Purkinje cell (primary cell): ENCODE measurements around the gene SLC6A20. TPM values are rescaled to one million over a fixed set of nuclear protein-coding genes. Genes with fewer than 3 reads are reported as not detected.

Source experiments
- polyA plus RNA-seq: library from polyadenylated mRNA; unstranded; fragments of >200 nt; fragmentation: Nextera tagmentation; gene quantifications from 2 replicates; pipeline ENCODE4 v1.2.1, GENCODE V29; 2014

Gene SLC6A20, protein sequence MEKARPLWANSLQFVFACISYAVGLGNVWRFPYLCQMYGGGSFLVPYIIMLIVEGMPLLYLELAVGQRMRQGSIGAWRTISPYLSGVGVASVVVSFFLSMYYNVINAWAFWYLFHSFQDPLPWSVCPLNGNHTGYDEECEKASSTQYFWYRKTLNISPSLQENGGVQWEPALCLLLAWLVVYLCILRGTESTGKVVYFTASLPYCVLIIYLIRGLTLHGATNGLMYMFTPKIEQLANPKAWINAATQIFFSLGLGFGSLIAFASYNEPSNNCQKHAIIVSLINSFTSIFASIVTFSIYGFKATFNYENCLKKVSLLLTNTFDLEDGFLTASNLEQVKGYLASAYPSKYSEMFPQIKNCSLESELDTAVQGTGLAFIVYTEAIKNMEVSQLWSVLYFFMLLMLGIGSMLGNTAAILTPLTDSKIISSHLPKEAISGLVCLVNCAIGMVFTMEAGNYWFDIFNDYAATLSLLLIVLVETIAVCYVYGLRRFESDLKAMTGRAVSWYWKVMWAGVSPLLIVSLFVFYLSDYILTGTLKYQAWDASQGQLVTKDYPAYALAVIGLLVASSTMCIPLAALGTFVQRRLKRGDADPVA
- not detected in 2 replicates for polyA plus RNA-seq

DNA sequence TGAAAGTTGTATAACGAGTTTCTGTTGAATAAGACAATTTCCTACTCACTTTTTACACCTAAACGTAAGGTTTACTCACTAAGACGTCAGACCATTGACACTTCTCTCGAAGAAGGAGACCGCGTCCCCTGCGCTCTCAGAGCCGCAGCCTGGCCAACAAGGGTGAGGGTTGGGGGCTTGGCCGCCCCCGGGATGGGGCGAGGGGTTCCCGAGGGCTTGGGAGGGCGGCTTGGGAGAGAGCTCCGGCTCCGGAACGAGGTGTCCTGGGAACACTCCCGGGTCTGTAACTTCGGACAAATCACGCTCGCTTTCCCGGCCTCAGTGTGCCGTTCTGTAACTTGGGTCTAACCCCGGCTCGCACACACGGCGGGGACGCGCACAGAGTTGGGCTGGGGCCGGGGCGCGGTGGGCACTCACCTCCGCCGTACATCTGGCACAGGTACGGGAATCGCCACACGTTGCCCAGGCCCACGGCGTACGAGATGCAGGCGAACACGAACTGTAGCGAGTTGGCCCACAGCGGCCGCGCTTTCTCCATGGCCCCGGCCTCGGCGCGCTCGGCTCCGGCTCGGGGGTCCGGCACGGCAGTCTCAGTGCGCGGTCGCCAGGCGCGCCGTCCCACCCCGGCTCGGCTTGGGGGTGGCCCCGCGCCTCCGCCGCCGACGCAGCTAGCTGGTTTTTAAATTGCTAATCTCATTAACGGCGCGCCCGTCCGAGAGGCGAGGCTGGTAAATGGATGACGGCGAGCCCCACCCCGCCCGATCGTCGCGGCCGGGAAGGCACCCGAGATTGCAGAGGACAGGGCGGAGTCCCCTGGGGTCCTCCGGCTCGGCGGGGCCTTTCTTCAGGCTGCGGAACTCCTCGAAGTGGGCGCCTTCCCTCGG lies at the start of gene SLC6A20:
TSS of gene SLC6A20 (minus strand) at position 655 of the 884 bp plus-strand sequence. CDS start at position 538, 117 bp downstream.

DNA sequence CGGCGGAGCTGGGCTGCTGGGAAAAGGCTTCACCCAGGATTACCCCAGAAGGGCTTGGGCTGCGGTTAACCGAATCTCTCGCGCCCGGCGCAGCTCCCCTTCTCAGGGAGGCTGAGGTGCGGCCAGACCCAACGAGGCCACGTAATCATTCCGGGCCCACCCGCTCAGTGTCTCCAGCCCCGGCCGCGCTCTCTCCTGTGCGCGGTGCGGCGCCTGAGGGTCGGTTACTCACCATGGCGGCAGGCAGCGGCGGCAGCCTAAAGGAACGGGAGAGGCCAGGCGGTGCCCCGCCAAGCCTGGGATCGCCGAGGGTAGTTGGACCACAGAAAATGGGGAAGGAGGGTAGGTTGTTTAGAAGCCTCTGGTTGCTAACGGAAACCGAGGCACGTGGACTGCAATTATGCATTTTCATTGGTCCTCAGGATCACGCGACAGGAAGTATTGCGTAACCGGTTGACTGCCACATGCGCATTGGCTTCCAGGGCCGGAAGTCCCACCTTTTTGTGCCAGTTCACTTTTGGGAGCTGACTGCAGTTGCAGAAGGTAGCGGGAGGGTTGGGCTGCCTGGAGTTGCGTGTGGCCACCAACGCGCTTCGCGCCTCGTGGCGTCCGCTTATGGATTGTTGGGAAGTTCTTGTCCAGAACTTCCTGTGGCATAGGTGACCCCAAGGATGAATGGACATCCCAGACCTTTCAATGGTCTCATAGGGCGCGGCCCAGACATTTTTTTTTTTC lies 45.6 kb upstream of the SLC6A20 start, which contains the start of gene LZTFL1:
TSS of gene LZTFL1 (minus strand) at position 363 of the 735 bp plus-strand sequence. CDS start at position 235, 128 bp downstream.

Other genes starting within 250 kb of the SLC6A20 start
- not detected in 2 replicates for gene LIMD1, start 201.8 kb downstream of the SLC6A20 start, polyA plus RNA-seq
- gene SACM1L, start 107.1 kb downstream of the SLC6A20 start, polyA plus RNA-seq: 62.0 and 77.7 TPM in 2 replicates
- 15.8 and 23.6 TPM in 2 replicates for gene LZTFL1, start 45.6 kb upstream of the SLC6A20 start, polyA plus RNA-seq
- gene CCR9, start 90.0 kb upstream of the SLC6A20 start, polyA plus RNA-seq: not detected in 2 replicates
- gene CXCR6, start 146.9 kb upstream of the SLC6A20 start, polyA plus RNA-seq: not detected in 2 replicates
- 0.22 and 0.31 TPM in 2 replicates for gene FYCO1, start 199.3 kb upstream of the SLC6A20 start, polyA plus RNA-seq
- gene XCR1, start 230.9 kb upstream of the SLC6A20 start, polyA plus RNA-seq: not detected in 2 replicates